Glomerular visceral epithelial cell (primary cell): Measurements from ENCODE around the gene OSBP2.
"Not testable (repeated sequence)": the region's sequence is repeated elsewhere in the genome, so short reads cannot be mapped to it uniquely, and the experiment has no call there.

Source experiments
- DNase-seq: peaks from one replicate; pipeline ENCODE4 v3.0.0-alpha.2; 2016; ENCODE audit errors: extremely low spot score

OSBP2 gene

DNA sequence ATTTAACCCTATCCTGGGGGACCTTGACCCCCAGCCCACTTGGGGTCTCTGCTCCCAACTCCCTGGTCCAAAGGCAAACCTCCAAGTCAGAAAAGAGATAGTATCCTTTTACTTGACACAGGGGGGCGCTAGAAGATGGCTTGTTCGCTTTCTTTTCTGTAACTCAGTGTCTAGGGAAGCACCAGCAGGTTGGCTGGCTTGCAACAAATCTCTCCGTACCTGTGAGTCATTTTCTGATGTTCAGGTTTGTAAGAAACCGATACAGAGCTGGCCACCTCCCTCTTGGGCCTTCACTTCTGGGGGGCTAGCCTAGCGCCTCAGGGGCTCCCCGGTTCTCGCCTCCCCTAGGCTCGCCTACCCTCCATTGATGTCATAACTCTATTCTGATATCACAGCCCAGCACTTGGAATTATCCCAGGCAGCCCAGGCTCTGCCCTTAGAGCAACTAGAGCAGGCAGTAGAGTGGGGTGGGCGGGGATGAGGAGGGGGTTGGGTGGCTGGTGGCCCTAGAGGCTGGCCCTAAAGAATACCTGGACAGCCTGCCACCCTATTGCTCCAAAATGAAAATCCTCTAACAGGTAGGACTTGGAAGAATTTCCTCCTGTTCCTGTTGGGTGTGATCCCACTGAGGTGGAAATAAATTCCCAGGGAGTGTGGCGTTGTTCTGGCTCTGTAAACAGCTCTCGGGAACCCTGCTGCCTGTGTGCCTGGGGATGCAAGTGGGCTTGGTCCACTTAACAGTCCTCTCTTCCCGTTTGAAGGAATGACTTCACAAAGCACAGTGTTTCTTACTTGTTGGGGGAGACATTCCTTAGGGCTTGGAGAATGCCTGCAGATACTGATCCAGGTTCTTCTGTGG, 69.4 kb downstream of the OSBP2 start:
- DNase-seq: peak; percentile 71

- DNase-seq: no peak
Measured at GRCh38 chr22:30767661-30768060, 73.0 kb downstream of the OSBP2 start.

DNA sequence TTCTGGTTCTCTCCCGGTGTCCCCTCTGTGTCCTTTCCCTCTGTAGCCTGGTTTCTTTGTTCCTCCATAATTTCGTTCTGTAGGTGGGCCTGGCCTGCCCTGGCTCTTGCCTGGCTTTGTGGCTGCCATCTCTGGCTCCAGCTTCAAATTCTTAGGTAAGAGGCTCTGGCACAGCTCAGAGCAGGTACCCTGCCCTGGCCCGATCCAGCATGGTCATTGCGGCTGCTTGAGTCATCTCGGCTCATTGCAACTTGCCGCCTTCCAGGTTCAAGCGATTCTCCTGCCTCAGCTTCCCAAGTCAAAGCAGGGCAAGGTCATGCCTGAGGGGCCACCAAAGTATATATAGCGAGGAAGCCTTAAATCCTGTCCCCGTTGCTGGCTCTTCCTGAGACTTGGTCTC, 76.0 kb downstream of the OSBP2 start:
- no peak for DNase-seq

DNA sequence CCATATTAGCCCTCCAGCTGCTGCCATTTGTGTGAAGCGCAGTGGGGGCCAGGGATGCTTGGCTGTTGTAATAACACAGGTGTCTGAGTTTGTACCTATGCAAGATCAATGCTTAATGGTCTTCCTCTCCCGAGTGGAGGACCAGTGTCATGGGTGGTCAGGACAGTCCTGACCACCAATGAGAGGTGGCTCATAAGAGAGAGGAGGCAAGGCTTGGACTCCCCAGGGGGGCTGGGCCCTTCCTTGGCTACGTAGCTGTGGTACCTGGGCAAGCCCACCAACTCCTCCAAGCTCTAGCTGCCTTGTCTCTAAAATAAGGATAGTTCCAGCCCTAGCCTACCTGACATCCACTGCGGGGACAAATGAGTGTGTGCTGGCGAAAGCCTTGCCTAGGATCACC, 79.2 kb downstream of the OSBP2 start:
- DNase-seq: no peak

DNA sequence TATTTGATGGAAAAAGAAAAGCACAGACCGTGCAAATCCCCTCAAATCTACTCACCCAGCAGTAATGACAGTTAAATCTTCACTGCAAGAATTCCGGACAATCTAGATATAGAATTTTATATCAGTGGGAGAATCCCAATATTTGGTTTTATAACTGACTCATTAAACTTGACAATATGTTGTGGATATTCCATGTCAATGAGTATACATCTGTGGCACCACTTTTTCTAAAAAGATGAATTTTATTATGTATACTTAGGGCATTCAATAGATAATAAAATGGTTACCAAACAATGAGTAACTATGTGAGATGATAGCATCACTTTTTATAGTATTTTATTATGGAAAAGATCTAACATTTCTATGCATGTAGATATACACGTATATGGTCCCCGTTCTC, 79.9 kb downstream of the OSBP2 start:
- no peak for DNase-seq

GRCh38 chr22:30776476-30776875, 81.8 kb downstream of the OSBP2 start:
- no peak for DNase-seq

DNA sequence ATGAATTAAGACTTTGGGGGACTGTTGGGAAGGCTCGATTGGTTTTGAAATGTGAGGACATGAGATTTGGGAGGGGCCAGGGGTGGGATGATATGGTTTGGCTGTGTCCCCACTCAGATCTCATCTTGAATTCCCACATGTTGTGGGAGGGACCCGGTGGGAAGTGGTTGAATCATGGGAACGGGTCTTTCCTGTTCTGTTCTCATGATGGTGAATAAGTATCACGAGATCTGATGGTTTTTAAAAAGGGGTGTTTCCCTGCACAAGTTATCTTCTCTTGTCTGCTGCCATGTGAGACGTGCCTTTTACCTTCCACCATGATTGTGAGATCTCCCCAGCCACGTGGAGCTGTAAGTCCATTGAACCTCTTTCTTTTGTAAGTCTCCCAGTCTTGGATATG, 82.5 kb downstream of the OSBP2 start:
- not testable (repeated sequence) for DNase-seq

- no peak for DNase-seq
Measured at GRCh38 chr22:30777587-30777986, 82.9 kb downstream of the OSBP2 start.

GRCh38 chr22:30778261-30778660, 83.6 kb downstream of the OSBP2 start:
- DNase-seq: no peak

DNA sequence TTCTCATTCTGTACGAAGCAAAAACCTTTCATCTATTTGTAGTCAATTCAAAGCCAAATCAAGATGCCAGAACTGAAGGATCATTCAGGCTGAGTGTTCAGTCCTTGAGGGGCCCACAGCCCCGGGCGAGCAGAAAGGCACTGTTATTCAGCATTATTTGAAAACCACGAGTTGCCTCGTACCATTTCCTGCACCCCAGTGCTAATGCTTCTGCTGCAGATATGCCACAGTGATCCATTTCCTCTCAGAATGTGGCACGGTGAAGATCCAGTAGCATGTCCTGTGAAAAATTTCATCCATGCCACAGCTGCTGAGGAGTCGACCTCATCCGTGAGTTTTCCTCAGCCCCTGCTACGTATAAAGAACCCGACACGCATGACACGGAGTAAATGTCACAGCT, 85.4 kb downstream of the OSBP2 start:
- no peak for DNase-seq

DNA sequence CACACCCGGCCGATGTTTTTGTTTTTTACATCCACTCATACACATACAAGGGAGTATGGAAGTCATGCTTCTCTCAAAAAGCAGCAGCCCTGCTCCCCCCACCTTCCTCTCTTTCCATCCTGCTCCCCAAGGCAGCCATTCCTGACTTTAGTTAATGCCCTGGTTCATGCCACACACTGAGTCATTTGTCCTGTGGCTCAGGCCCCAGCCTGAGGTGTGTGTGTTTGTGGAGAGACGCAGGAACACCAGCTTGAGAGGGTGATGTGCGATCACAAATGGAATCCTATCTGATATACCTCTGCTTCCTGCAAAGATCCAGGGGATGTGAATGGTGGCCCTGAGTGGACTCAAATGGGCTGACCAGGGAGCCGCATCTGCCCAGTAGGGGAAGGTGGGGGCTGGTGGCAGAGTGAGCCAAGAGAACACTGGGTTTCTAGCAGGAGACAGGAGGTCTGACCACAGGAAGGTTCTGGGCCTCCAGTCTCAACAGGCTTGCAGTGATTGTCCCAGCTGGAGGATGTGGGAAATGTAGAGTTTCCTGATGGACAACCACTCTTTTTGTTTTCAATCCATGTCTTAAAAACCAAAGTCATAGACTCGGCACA, 86.7 kb downstream of the OSBP2 start:
- peak; percentile 21 for DNase-seq

DNA sequence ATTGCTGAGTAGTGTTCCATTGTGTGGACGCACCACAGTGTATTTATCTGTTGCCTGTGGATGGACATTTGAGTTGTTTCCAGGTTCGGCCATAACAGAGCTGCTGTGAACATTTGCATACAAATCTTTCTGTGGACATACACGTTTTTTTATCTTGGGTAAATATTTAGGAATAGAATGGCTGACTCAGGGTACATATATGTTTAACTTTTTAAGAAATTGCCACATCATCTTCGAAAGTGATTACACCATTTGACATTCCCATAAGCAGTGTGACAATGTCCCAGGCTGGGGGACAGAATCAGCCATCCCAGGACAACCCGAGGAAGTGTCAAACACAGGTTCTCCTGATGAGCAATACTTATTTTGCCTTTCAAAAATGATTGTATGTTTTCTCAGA, 87.9 kb downstream of the OSBP2 start:
- DNase-seq: no peak

GRCh38 chr22:30783021-30783420, 88.3 kb downstream of the OSBP2 start:
- DNase-seq: no peak

DNA sequence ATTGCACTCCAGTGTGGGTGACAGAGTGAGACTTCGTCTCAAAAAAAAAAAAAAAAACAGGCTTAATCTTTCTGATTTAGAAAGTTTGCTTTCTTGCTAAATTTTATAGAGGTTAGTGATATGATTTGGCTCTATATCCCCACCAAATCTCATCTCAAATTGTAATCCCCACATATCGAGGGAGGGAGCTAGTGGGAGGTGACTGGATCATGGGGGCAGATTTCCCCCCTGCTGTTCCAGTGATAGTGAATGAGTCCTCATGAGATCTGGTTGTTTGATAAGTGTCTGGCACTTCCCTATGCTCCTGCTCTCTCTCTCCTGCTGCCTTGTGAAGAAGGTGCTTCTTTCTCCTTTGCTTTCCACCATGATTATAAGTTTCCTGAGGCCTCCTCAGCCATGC, 90.9 kb downstream of the OSBP2 start:
- no peak for DNase-seq

DNA sequence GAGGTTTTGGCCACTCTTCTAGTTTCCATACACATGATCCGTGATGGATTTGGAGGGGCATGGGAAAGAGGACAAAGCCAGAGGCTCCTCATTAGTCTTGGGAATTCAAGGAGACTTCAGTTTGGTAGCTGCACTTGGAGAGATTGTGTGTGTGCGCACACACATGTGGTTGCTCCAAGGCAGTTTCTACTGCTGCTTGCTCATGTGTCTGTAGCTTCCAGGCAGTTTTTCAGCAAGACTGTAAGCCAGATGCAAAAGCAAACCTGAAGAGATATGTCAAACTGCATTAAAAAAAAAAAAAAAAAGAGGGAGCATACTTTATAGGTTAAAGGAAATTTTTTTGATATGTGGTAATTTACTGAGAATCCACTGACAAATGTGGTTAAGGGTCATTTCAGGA, 95.7 kb downstream of the OSBP2 start:
- no peak for DNase-seq

DNA sequence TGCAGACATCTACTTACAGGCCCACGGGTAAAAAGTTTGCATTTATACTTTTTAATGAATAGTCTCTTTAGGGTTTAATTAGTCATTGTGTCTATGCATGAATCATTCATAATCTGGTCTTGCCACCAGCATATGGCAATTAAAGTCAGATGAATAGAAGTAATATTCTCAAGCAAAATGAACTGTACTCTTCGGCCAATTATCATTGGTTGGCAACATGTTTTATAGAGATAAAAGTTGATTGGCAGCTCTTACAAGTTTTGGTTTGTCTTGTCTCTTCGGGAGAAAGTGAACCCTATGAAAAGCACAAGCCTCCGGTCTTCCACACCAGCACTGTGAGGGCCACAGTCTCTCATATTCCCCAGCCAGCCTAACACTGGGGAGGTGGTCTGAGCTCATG, 97.8 kb downstream of the OSBP2 start:
- DNase-seq: no peak

DNA sequence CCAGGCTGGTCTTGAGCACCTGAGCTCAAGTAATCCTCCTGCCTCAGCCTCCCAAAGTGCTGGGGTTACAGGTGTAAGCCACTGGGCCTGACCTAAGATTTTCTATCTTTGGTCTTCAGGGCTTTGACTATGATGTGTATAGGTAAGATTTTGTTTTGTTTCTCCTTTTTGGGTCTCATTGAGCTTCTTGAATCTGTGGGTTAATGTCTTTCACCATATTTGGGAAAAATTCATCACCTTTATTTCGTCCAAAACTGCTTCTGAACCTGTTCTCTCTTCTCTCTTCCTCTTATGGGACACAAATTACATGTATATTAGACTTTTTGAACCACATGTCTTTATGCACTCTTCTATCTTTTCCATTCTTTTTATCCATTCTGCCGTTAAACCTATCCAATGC, 100.4 kb downstream of the OSBP2 start:
- no peak for DNase-seq

DNA sequence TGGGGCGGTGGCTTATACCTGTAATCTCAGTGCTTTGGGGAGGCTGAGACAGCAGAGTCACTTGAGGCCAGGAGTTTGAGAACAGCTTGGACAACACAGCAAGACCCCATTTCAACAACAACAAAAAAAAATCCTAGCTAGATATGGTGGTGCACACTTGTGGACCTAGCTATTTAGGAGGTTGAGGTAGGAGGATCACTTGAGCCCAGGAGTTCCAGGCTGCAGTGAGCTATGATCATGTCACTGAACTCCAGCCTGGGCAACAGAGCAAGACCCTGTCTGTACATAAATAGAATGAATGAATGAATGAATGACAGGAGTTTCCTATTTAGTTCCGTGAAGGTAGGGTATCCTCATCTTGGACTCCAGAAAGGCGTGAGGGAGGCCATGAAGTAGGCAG, 107.0 kb downstream of the OSBP2 start:
- DNase-seq: no peak

- peak; percentile 91 for DNase-seq
Measured at GRCh38 chr22:30802202-30803166, 107.8 kb downstream of the OSBP2 start.

GRCh38 chr22:30803679-30804078, 109.0 kb downstream of the OSBP2 start:
- DNase-seq: no peak

GRCh38 chr22:30804626-30805025, 110.0 kb downstream of the OSBP2 start:
- DNase-seq: no peak

GRCh38 chr22:30806391-30806861, 111.8 kb downstream of the OSBP2 start:
- peak; percentile 41 for DNase-seq
